A549 (cell line): ENCODE data around the gene RNF10. TPM values are rescaled to one million over a fixed set of nuclear protein-coding genes. Genes with fewer than 3 reads are reported as not detected.

Experiments used
- ATAC-seq, 2 experiments: fragments of 200-7000 bp in 1 of 2; fragments of >200 bp in 1 of 2; cut with Nextera tagmentation in 1 of 2; cut with Tn5 transposase in 1 of 2; 3 replicates each; pipeline versions ENCODE4 v1.8.0 to v1.9.1; 2018 to 2020; ENCODE audit warnings: mild to moderate bottlenecking in 1 of 2, moderate library complexity in 1 of 2
- CTCF ChIA-PET: fragments of 300-600 bp; sonication (Branson Sonifier 250); formaldehyde crosslinking; extraction: SDS; loops from one replicate; lab custom pipeline; 2021; ENCODE audit warnings: antibody characterized with exemption, inconsistent platforms; lab: Yijun Ruan, JAX
- POLR2A ChIA-PET: fragments of 350-600 bp; formaldehyde crosslinking; extraction: SDS; loops from one replicate; lab custom pipeline; 2021; ENCODE audit warnings: antibody characterized with exemption, inconsistent platforms; lab: Yijun Ruan, JAX
- DNase-seq, 2 experiments: peaks; one replicate each; pipeline versions ENCODE4 v3.0.0 to v3.0.0-alpha.2; 2011 to 2016; ENCODE audit warnings: low read depth in 1 of 2, low spot score in 1 of 2
- FAIRE-seq: peaks from 2 replicates; lab custom pipeline; 2011; peaks lifted over from hg19 to GRCh38; lab: Jason Lieb, UNC
- H3K27ac ChIP-seq, 2 experiments: fragments of >200 bp; sonication (Bioruptor Twin); formaldehyde crosslinking; 3 replicates each; pipeline ENCODE4 v1.5.1; 2016 to 2017
- H3K4me1 ChIP-seq: fragments of >200 bp; sonication (Bioruptor Twin); formaldehyde crosslinking; 3 replicates; pipeline ENCODE4 v1.6.1; 2016
- H3K4me2 ChIP-seq: fragments of >200 bp; sonication (Bioruptor Twin); formaldehyde crosslinking; 3 replicates; pipeline ENCODE4 v1.6.1; 2016
- H3K4me3 ChIP-seq: fragments of >200 bp; sonication (Bioruptor Twin); formaldehyde crosslinking; 3 replicates; pipeline ENCODE4 v1.5.1; 2016
- H3K9me3 ChIP-seq: fragments of >200 bp; sonication (Bioruptor Twin); formaldehyde crosslinking; 3 replicates; pipeline ENCODE4 v1.6.1; 2016
- CTCF ChIP-seq: fragments of >200 bp; sonication (Bioruptor Twin); formaldehyde crosslinking; IDR thresholded peaks from 3 replicates; pipeline ENCODE4 v1.5.1; 2016
- ELK1 ChIP-seq: fragments of 150-350 bp; IDR thresholded peaks from 2 replicates; pipeline ENCODE4 v1.6.1; 2014; ENCODE audit warnings: low read depth, mild to moderate bottlenecking, low read length
- FOSL2 ChIP-seq, 2 experiments: fragments of 450-650 bp in 1 of 2; fragments of >200 bp in 1 of 2; sonication (Bioruptor Twin) in 1 of 2; formaldehyde crosslinking; IDR thresholded peaks; 2 replicates each; pipeline versions ENCODE4 v1.5.0 to v1.6.1; 2016 to 2020; ENCODE audit warnings: mild to moderate bottlenecking in 1 of 2, moderate library complexity in 1 of 2
- FOXS1 ChIP-seq: fragments of 250-450 bp; sonication (Bioruptor Pico); IDR thresholded peaks from 2 replicates; pipeline ENCODE4 v1.5.0; 2020; ENCODE audit warnings: mild to moderate bottlenecking, moderate library complexity
- HES2 ChIP-seq: fragments of >200 bp; sonication (Bioruptor Twin); formaldehyde crosslinking; IDR thresholded peaks from 2 replicates; pipeline ENCODE4 v1.6.1; 2016
- HEYL ChIP-seq: fragments of 250-450 bp; sonication (Bioruptor Pico); IDR thresholded peaks from 2 replicates; pipeline ENCODE4 v1.8.0; 2021; ENCODE audit warnings: mild to moderate bottlenecking, moderate library complexity
- HMGXB4 ChIP-seq: fragments of 250-450 bp; sonication (Bioruptor Pico); IDR thresholded peaks from 2 replicates; pipeline ENCODE4 v1.5.0; 2021; ENCODE audit warnings: mild to moderate bottlenecking, moderate library complexity, borderline replicate concordance
- HOXB5 ChIP-seq: fragments of 250-450 bp; sonication (Bioruptor Pico); IDR thresholded peaks from 2 replicates; pipeline ENCODE4 v1.5.0; 2020; ENCODE audit warnings: mild to moderate bottlenecking, moderate library complexity
- JUN ChIP-seq, 2 experiments: fragments of >200 bp; sonication (Bioruptor Twin); formaldehyde crosslinking; IDR thresholded peaks; 2 replicates in 1 of 2; 3 replicates in 1 of 2; pipeline ENCODE4 v1.6.1; 2016 to 2017
- KDM1A ChIP-seq: fragments of 200-600 bp; sonication (generic); IDR thresholded peaks from 2 replicates; pipeline ENCODE4 v1.6.1; 2016; ENCODE audit warnings: low read depth, mild to moderate bottlenecking
- MAZ ChIP-seq: fragments of 150-350 bp; IDR thresholded peaks from 2 replicates; pipeline ENCODE4 v1.6.1; 2014; ENCODE audit warnings: antibody characterized with exemption, low read depth, low read length, borderline replicate concordance
- PHF8 ChIP-seq: fragments of 200-600 bp; sonication (generic); IDR thresholded peaks from 2 replicates; pipeline ENCODE4 v1.6.1; 2016; ENCODE audit warnings: low read depth, mild to moderate bottlenecking, antibody characterized with exemption, moderate library complexity, borderline replicate concordance
- POLR2A ChIP-seq: IDR thresholded peaks from 2 replicates; pipeline ENCODE4 v1.6.1; 2012; ENCODE audit warnings: mild to moderate bottlenecking, low read length
- RAD21 ChIP-seq, 2 experiments: fragments of >200 bp in 1 of 2; sonication (Bioruptor Twin) in 1 of 2; formaldehyde crosslinking in 1 of 2; IDR thresholded peaks in 1 of 2; conservative IDR thresholded peaks in 1 of 2; 2 replicates in 1 of 2; 3 replicates in 1 of 2; pipeline ENCODE4 v1.6.1; 2012 to 2018; ENCODE audit warnings: inconsistent platforms in 1 of 2
- RCOR1 ChIP-seq: fragments of 150-350 bp; IDR thresholded peaks from 2 replicates; pipeline ENCODE4 v1.6.1; 2014; ENCODE audit warnings: antibody characterized with exemption, low read length, low read depth
- RFX5 ChIP-seq: fragments of 450-650 bp; IDR thresholded peaks from 2 replicates; pipeline ENCODE4 v1.7.1; 2014; ENCODE audit warnings: antibody characterized with exemption, mild to moderate bottlenecking, moderate library complexity
- SMC3 ChIP-seq: fragments of >200 bp; sonication (Bioruptor Twin); formaldehyde crosslinking; IDR thresholded peaks from 3 replicates; pipeline ENCODE4 v1.6.1; 2018; ENCODE audit warnings: inconsistent platforms
- USF2 ChIP-seq: fragments of 450-650 bp; IDR thresholded peaks from 2 replicates; pipeline ENCODE4 v1.6.1; 2014; ENCODE audit warnings: antibody characterized with exemption
- ZSCAN20 ChIP-seq: fragments of 250-450 bp; sonication (Bioruptor Pico); IDR thresholded peaks from 2 replicates; pipeline ENCODE4 v1.8.0; 2022; ENCODE audit warnings: mild to moderate bottlenecking, moderate library complexity
- WGBS: methylation state at CpG from one replicate; pipeline ENCODE4 v1.1.6; 2017; ENCODE audit errors: missing lambda C conversion rate; 5-methylcytosine and 5-hydroxymethylcytosine counted together
- polyA plus RNA-seq, 4 experiments: library from polyadenylated mRNA; depleted of rRNA in 3 of 4; stranded (reverse); fragments of >200 nt; fragmentation: RNase III in 1 of 4; extraction: RNeasy Plus Mini Kit Qiagen cat#74134 plus additional on column Dnase treatment in 1 of 4; gene quantifications; 2 replicates in 3 of 4; 3 replicates in 1 of 4; pipeline ENCODE4 v1.2.3, GENCODE V29; 2011 to 2017

RNF10 gene
- polyA plus RNA-seq, 2 of the 4 experiments (the other 2 are of a cell fraction): 87.0 to 118 TPM

GRCh38 chr12:120581998-120582397 lies 47.8 kb downstream of the RNF10 start:
- WGBS: 8% methylated on average over 9 of the region's 9 CpGs
- TF ChIP-seq SMC3: no peak
- no peak for TF ChIP-seq JUN (IDR thresholded peaks at IDR 0.05)
- TF ChIP-seq HEYL (CRISPR knock-in tag): no peak
- TF ChIP-seq FOSL2 (IDR thresholded peaks at IDR 0.05): no peak
- TF ChIP-seq FOSL2 (CRISPR knock-in tag; IDR thresholded peaks at IDR 0.05): peak; percentile 59
- no peak for TF ChIP-seq RCOR1
- TF ChIP-seq HES2: no peak
- TF ChIP-seq, all 56 proteins: peak for 1
- ChIA-PET CTCF (interaction anchor here (0.7 to 11.2 kb wide), 29 partner anchors 7 to 570 kb away, joined by 3 to 155 read pairs (median 5); partner anchors contain the start of genes ACADS, CABP1, MLEC and UNC119B), POLR2A (interaction anchor here (0.8 to 1.2 kb wide), 4 partner anchors 11 to 105 kb away, joined by 3 to 6 read pairs (median 5); partner anchors contain the start of gene MLEC)
- peak overlapping the region; percentile 66 to 77 for H3K27ac ChIP-seq
- peak overlapping the region; percentile 92 for H3K4me2 ChIP-seq
- ATAC-seq (no peak), FAIRE-seq (no peak), DNase-seq (no peak)
- no peaks in the 10 kb centered on the region for H3K9me3 ChIP-seq
- H3K4me3 ChIP-seq: peak overlapping the region; percentile 82
- H3K4me1 ChIP-seq: peaks cover 7% of the 10 kb centered on the region; the same call in 2 of the 3 replicates

- Histone ChIP-seq H3K4me3 (no peak overlapping the region), H3K4me1 (peaks cover 7% of the 10 kb centered on the region; the same call in 2 of the 3 replicates), H3K27ac (no peak overlapping the region), H3K4me2 (peak overlapping the region; percentile 91; the same call in 2 of the 3 replicates), H3K9me3 (no peaks in the 10 kb centered on the region)
- peak; percentile 20 to 46; a peak in 4 of 6 replicates for ATAC-seq
- no peak for FAIRE-seq
- ChIA-PET CTCF (interaction anchor here (0.5 to 11.2 kb wide), 59 partner anchors 8 to 879 kb away, joined by 3 to 155 read pairs (median 4); partner anchors contain the start of genes CABP1, HNF1A, MLEC and SRSF9), POLR2A (interaction anchor here (0.6 kb wide), 1 partner anchor 111 kb away, joined by 3 read pairs; no protein-coding TSS in a partner anchor)
- 47% methylated on average over 20 of the region's 20 CpGs for WGBS
- peak; percentile 58 to 73 for DNase-seq
- TF ChIP-seq SMC3: peak; percentile 83
- TF ChIP-seq USF2: no peak
- TF ChIP-seq RAD21 (conservative IDR thresholded peaks at IDR 0.05 in 1 of 2, IDR thresholded peaks at IDR 0.05 in 1 of 2): peak; percentile 92 to 96
- peak; percentile 36; the same call in 1 of the 2 replicates for TF ChIP-seq KDM1A
- TF ChIP-seq MAZ: no peak
- TF ChIP-seq CTCF: peak; percentile 95
Observed at GRCh38 chr12:120583478-120584030, 49.4 kb downstream of the RNF10 start.

- no peak for FAIRE-seq
- H3K4me2 ChIP-seq: peak overlapping the region; percentile 91
- POLR2A ChIA-PET: no interaction called here
- TF ChIP-seq PHF8 (no peak), RAD21 (conservative IDR thresholded peaks at IDR 0.05 in 1 of 2, IDR thresholded peaks at IDR 0.05 in 1 of 2) (peak; percentile 21 to 44; a peak in 3 of 5 replicates), SMC3 (peak; percentile 43; the same call in 2 of the 3 replicates), ELK1 (no peak), CTCF (peak; percentile 28; the same call in 2 of the 3 replicates), HMGXB4 (no peak), RFX5 (no peak), POLR2A (no peak), FOXS1 (no peak), ZSCAN20 (CRISPR knock-in tag) (no peak), HOXB5 (CRISPR knock-in tag) (no peak)
Observed at GRCh38 chr12:120584343-120585149, 50.4 kb downstream of the RNF10 start.

More at GRCh38 chr12:120584343-120585149, 50.4 kb downstream of the RNF10 start:
- H3K27ac ChIP-seq: peak overlapping the region; percentile 71 to 83
- DNase-seq: peak; percentile 29 to 49
- H3K4me1 ChIP-seq: peaks cover 7% of the 10 kb centered on the region; the same call in 2 of the 3 replicates
- H3K9me3 ChIP-seq: no peaks in the 10 kb centered on the region
- CTCF ChIA-PET: interaction anchor here (0.6 to 11.2 kb wide), 22 partner anchors 10 to 526 kb away, joined by 3 to 155 read pairs (median 6); partner anchors contain the start of genes HNF1A and UNC119B
- H3K4me3 ChIP-seq: peak overlapping the region; percentile 54
- WGBS: 11% methylated on average over 52 of the region's 65 CpGs
- ATAC-seq: peak; percentile 35 to 56; a peak in 5 of 6 replicates
